Measurements from ENCODE around the gene BSPRY.

GRCh38 chr9:113349066-113349444, 286 bp upstream of the BSPRY start:
- TF ChIP-seq GATA2 (IDR thresholded peaks at IDR 0.05; ENCODE audit: low read depth, low read length) (no peak), GATA3 (IDR thresholded peaks at IDR 0.05; ENCODE audit: low read depth, low read length) (no peak)
